Measurements from ENCODE around the gene SH3BP1. TPM values are rescaled to one million over a fixed set of nuclear protein-coding genes. Genes with fewer than 3 reads are reported as not detected.

Gene SH3BP1
- total and polyA plus RNA-seq, 2 of the 8 experiments (the other 6 are each of a cell fraction or from before 2014, with no cell fraction given): 23.9 to 40.3 TPM

- H3K27me3 ChIP-seq (replicated peaks in 1 of 4; ENCODE audit: control insufficient read depth in 3 of 4, extremely low read depth in 1 of 4, insufficient read depth in 3 of 4, low read length in 3 of 4): no peaks in the 10 kb centered on the region
- no peak overlapping the region for H3K9ac ChIP-seq (replicated peaks in 1 of 4; ENCODE audit: extremely low read depth in 1 of 4, low read depth in 3 of 4, low read length in 3 of 4)
- DNase-seq (ENCODE audit: low read depth in 1 of 2, low spot score in 2 of 2) (no peak), FAIRE-seq (no peak)
- H3K14ac ChIP-seq (ENCODE audit: insufficient read length): no peak overlapping the region
- no peak overlapping the region for H3K56ac ChIP-seq (replicated peaks; ENCODE audit: insufficient read length, low read depth, low read length)
- H3K18ac ChIP-seq (ENCODE audit: extremely low read depth, low read length): no peak overlapping the region
- no peaks in the 10 kb centered on the region for H3K9me3 ChIP-seq (ENCODE audit: insufficient read depth in 2 of 2, low read depth in 1 of 2, low read length in 1 of 2)
- no peak overlapping the region for H3K4me3 ChIP-seq (ENCODE audit: extremely low read depth in 1 of 4, insufficient read depth in 2 of 4, low read depth in 3 of 4, low read length in 4 of 4)
- H3K4me2 ChIP-seq (ENCODE audit: insufficient read depth in 1 of 2, low read depth in 2 of 2, low read length in 2 of 2): no peak overlapping the region
- H2BK20ac ChIP-seq (ENCODE audit: low read length): no peak overlapping the region
- peaks cover 23 to 47% of the 10 kb centered on the region in 2 experiments for H4K20me1 ChIP-seq (replicated peaks in 1 of 2; ENCODE audit: control insufficient read depth in 1 of 2, insufficient read depth in 2 of 2, low read length in 2 of 2)
- peaks cover 30% of the 10 kb centered on the region for H3K79me1 ChIP-seq (ENCODE audit: low read depth, low read length)
- no peak overlapping the region for H2BK15ac ChIP-seq (ENCODE audit: low read length)
- 88% methylated on average over 15 of the region's 16 CpGs; no CpG with 5 or more reads in 1 of the 2 experiments for WGBS, 2 experiments (ENCODE audit: extremely low coverage in 1 of 2, insufficient coverage in 1 of 2, insufficient read length in 1 of 2, insufficient replicate concordance in 2 of 2, low coverage in 1 of 2, low lambda C conversion rate in 2 of 2, missing lambda C conversion rate in 1 of 2)
- H4K5ac ChIP-seq (ENCODE audit: insufficient read length, low read depth, low read length): no peak overlapping the region
- H2BK5ac ChIP-seq (ENCODE audit: low read depth, low read length): no peak overlapping the region
- H3K4me1 ChIP-seq (replicated peaks in 1 of 4; ENCODE audit: control insufficient read depth in 3 of 4, insufficient read depth in 4 of 4, low read length in 3 of 4): peaks cover 0 to 17% (median 3%) of the 10 kb centered on the region in 4 experiments; a peak in 4 of 7 replicates
- H3K4ac ChIP-seq (replicated peaks; ENCODE audit: insufficient read length, low read depth, low read length): no peak overlapping the region
- H3K23me2 ChIP-seq (ENCODE audit: low read depth, low read length): peaks cover 7% of the 10 kb centered on the region; the same call in 1 of the 2 replicates
- no peak overlapping the region for H2BK120ac ChIP-seq (replicated peaks; ENCODE audit: low read depth, low read length)
- no peak overlapping the region for H2AK5ac ChIP-seq (ENCODE audit: low read depth, low read length)
- H4K8ac ChIP-seq (ENCODE audit: extremely low read depth, insufficient read depth, low read length): no peak overlapping the region
- H2BK12ac ChIP-seq (ENCODE audit: low read depth, low read length): no peak overlapping the region
- H3K27ac ChIP-seq (ENCODE audit: low read depth, low read length): no peak overlapping the region
- peaks cover 2 to 16% (median 8%) of the 10 kb centered on the region in 4 experiments; a peak in 5 of 8 replicates for H3K36me3 ChIP-seq (ENCODE audit: control insufficient read depth in 2 of 4, insufficient read depth in 4 of 4, low read length in 3 of 4)
- H3K79me2 ChIP-seq (ENCODE audit: control insufficient read depth in 1 of 2, insufficient read depth in 2 of 2, low read length in 2 of 2): peaks cover 25 to 56% of the 10 kb centered on the region in 2 experiments; a peak in 3 of 4 replicates
- H4K91ac ChIP-seq (replicated peaks; ENCODE audit: insufficient read length, low read length): no peak overlapping the region
- no peak overlapping the region for H3K23ac ChIP-seq (ENCODE audit: insufficient read length)
- ChIA-PET CTCF (ENCODE audit: partially characterized antibody) (interaction anchor here (0.6 to 12.1 kb wide), 7 partner anchors 12 to 105 kb away, joined by 3 to 165 read pairs (median 6); partner anchors contain the start of genes LGALS1 and SH3BP1), POLR2A (ENCODE audit: partially characterized antibody) (interaction anchor here (0.5 to 2.7 kb wide), 4 partner anchors 10 to 79 kb away, joined by 3 to 13 read pairs (median 3); partner anchors contain the start of gene LGALS1)
- no peak overlapping the region for H2AFZ ChIP-seq (ENCODE audit: low read length)
- TF ChIP-seq CREB1 (IDR thresholded peaks at IDR 0.05) (no peak), HDAC2 (IDR thresholded peaks at IDR 0.05; ENCODE audit: borderline replicate concordance in 1 of 2, low read depth in 2 of 2, low read length in 2 of 2) (no peak), CTCF (IDR thresholded peaks at IDR 0.05; ENCODE audit: control extremely low read depth in 1 of 3, insufficient read depth in 1 of 3, low read depth in 1 of 3, low read length in 3 of 3) (no peak), BCL11A (IDR thresholded peaks at IDR 0.05; ENCODE audit: low read depth in 2 of 2, low read length in 2 of 2) (no peak), KDM4A (IDR thresholded peaks at IDR 0.05; ENCODE audit: low read depth, low read length, severe bottlenecking) (no peak), TAF7 (optimal IDR thresholded peaks at IDR 0.05; ENCODE audit: borderline replicate concordance, low read depth, low read length) (no peak), CTBP2 (IDR thresholded peaks at IDR 0.05; ENCODE audit: borderline replicate concordance, insufficient read depth, insufficient read length, low read length) (no peak), KDM1A (IDR thresholded peaks at IDR 0.05; ENCODE audit: borderline replicate concordance, low read length) (no peak), PHF8 (conservative IDR thresholded peaks at IDR 0.05; ENCODE audit: low read depth, low read length) (no peak)
Measured at GRCh38 chr22:37663521-37664140, 24.2 kb downstream of the SH3BP1 start.

All from H1 (cell line).